K562 (cell line): ENCODE results near the gene ITGB2. TPM values are rescaled to one million over a fixed set of nuclear protein-coding genes. Genes with fewer than 3 reads are reported as not detected.

ENCODE experiments used
- ATAC-seq: fragments of 200-7000 bp; cut with Tn5 transposase; 3 replicates; pipeline ENCODE4 v1.9.1; 2020; ENCODE audit warnings: moderate library complexity
- BruUV-seq: library from RNA; stranded (reverse); fragments of 400-500 nt; replicated peaks from 2 replicates; lab custom pipeline; 2021; lab: Mats Ljungman, UMichigan
- CTCF ChIA-PET: fragments of 300-600 bp; formaldehyde crosslinking; extraction: SDS; loops from one replicate; lab custom pipeline; 2021; ENCODE audit warnings: low intra/inter-chr PET ratio; lab: Yijun Ruan, JAX
- POLR2A ChIA-PET: fragments of 300-600, 350-650 bp; sonication (Branson Sonifier 250); formaldehyde crosslinking; extraction: SDS; loops from one replicate; lab custom pipeline; 2021; ENCODE audit warnings: antibody characterized with exemption, inconsistent platforms; lab: Yijun Ruan, JAX
- DNase-seq, 4 experiments: peaks; one replicate each; pipeline versions ENCODE4 v3.0.0 to v3.0.0-alpha.2; 2011 to 2018; ENCODE audit warnings: low spot score in 3 of 4, mixed read lengths in 3 of 4; ENCODE audit errors: extremely low read depth in 1 of 4
- FAIRE-seq: peaks from 2 replicates; lab custom pipeline; 2011; peaks lifted over from hg19 to GRCh38; lab: Jason Lieb, UNC
- H2AFZ ChIP-seq: 2 replicates; pipeline ENCODE4 v1.6.0; 2011; ENCODE audit warnings: low read depth, low read length, control low read depth, inconsistent platforms
- H3K27ac ChIP-seq: fragments of 200-600 bp; 3 replicates; pipeline ENCODE4 v1.8.0; 2011; ENCODE audit warnings: low read depth, mild to moderate bottlenecking, control low read depth, inconsistent platforms, low read length, moderate library complexity, mixed read lengths; ENCODE audit errors: extremely low read depth
- H3K27me3 ChIP-seq, 2 experiments: fragments of 300-600 bp in 1 of 2; 2 replicates in 1 of 2; 3 replicates in 1 of 2; pipeline versions ENCODE4 v1.6.0 to v1.8.0; 2011; ENCODE audit warnings: inconsistent platforms in 2 of 2, low read length in 2 of 2, mild to moderate bottlenecking in 1 of 2, mixed read lengths in 1 of 2, moderate library complexity in 1 of 2; ENCODE audit not compliant: control insufficient read depth in 2 of 2, insufficient read depth in 2 of 2
- H3K36me3 ChIP-seq: fragments of 300-600 bp; 3 replicates; pipeline ENCODE4 v1.8.0; 2011; ENCODE audit warnings: mild to moderate bottlenecking, low read length, inconsistent platforms; ENCODE audit not compliant: control insufficient read depth, insufficient read depth
- H3K4me1 ChIP-seq, 2 experiments: fragments of 200-600 bp in 1 of 2; replicated peaks in 1 of 2; 2 replicates in 1 of 2; 3 replicates in 1 of 2; pipeline versions ENCODE4 v1.5.1 to v1.8.0; 2011; ENCODE audit warnings: inconsistent platforms in 2 of 2, low read length in 2 of 2, mild to moderate bottlenecking in 1 of 2, mixed read lengths in 1 of 2, moderate library complexity in 1 of 2; ENCODE audit not compliant: control insufficient read depth in 2 of 2, insufficient read depth in 2 of 2
- H3K4me2 ChIP-seq: 2 replicates; pipeline ENCODE4 v1.6.1; 2011; ENCODE audit warnings: low read length, control low read depth, inconsistent platforms, mixed read lengths; ENCODE audit not compliant: insufficient read depth
- H3K4me3 ChIP-seq: fragments of 200-600 bp; sonication (generic), shearing (Covaris generic); 2 replicates; pipeline ENCODE4 v1.5.1; 2016; ENCODE audit warnings: control low read depth, inconsistent platforms
- H3K79me2 ChIP-seq: fragments of 200-600 bp; 3 replicates; pipeline ENCODE4 v1.8.0; 2011; ENCODE audit warnings: low read length, inconsistent platforms; ENCODE audit not compliant: control insufficient read depth, insufficient read depth
- H3K9ac ChIP-seq, 2 experiments: 2 replicates each; pipeline versions ENCODE4 v1.6.0 to v1.6.1; 2011; ENCODE audit warnings: low read depth in 2 of 2, low read length in 2 of 2, control low read depth in 1 of 2, inconsistent platforms in 1 of 2, mild to moderate bottlenecking in 1 of 2, mixed read lengths in 1 of 2; ENCODE audit not compliant: insufficient read depth in 1 of 2
- H3K9me1 ChIP-seq: one replicate; pipeline ENCODE4 v1.6.0; 2011; ENCODE audit warnings: inconsistent platforms, mild to moderate bottlenecking, low read length, moderate library complexity; ENCODE audit not compliant: control insufficient read depth, insufficient read depth
- H3K9me3 ChIP-seq: replicated peaks from 2 replicates; pipeline ENCODE4 v1.5.1; 2011; ENCODE audit warnings: low read depth, low read length, inconsistent platforms; ENCODE audit not compliant: control insufficient read depth, insufficient read depth
- H4K20me1 ChIP-seq: replicated peaks from 2 replicates; pipeline ENCODE4 v1.6.1; 2011; ENCODE audit warnings: low read length, inconsistent platforms, mixed read lengths; ENCODE audit not compliant: control insufficient read depth, insufficient read depth
- BACH1 ChIP-seq: fragments of 200-800 bp; sonication (Bioruptor generic); IDR thresholded peaks from 2 replicates; pipeline ENCODE4 v1.6.1; 2016; ENCODE audit warnings: missing genetic modification characterization, missing compliant biosample characterization
- DNMT1 ChIP-seq: fragments of 450-650 bp; IDR thresholded peaks from 2 replicates; pipeline ENCODE4 v1.6.1; 2016; ENCODE audit warnings: antibody characterized with exemption, mild to moderate bottlenecking
- GABPB1 ChIP-seq: sonication (generic); formaldehyde crosslinking; IDR thresholded peaks from 2 replicates; pipeline ENCODE4 v1.8.0; 2022; ENCODE audit warnings: mild to moderate bottlenecking, missing genetic modification reagents
- HDGF ChIP-seq: fragments of 450-650 bp; IDR thresholded peaks from 2 replicates; pipeline ENCODE4 v1.6.1; 2016
- HEY1 ChIP-seq: fragments of 250-450 bp; sonication (Bioruptor Pico); IDR thresholded peaks from 2 replicates; pipeline ENCODE4 v1.5.0; 2020; ENCODE audit warnings: mild to moderate bottlenecking, moderate library complexity, borderline replicate concordance
- MCM2 ChIP-seq: fragments of 450-650 bp; IDR thresholded peaks from 2 replicates; pipeline ENCODE4 v1.6.1; 2017; ENCODE audit warnings: low read depth, mild to moderate bottlenecking
- NFE2L1 ChIP-seq: fragments of 450-650 bp; IDR thresholded peaks from 2 replicates; pipeline ENCODE4 v1.6.1; 2016; ENCODE audit warnings: missing genetic modification characterization, low read depth, mild to moderate bottlenecking, missing compliant biosample characterization, moderate library complexity, borderline replicate concordance
- PHTF2 ChIP-seq: fragments of 250-450 bp; sonication (Bioruptor Pico); IDR thresholded peaks from 2 replicates; pipeline ENCODE4 v1.5.0; 2021; ENCODE audit warnings: mild to moderate bottlenecking
- SOX6 ChIP-seq: fragments of 450-650 bp; IDR thresholded peaks from 2 replicates; pipeline ENCODE4 v1.6.1; 2014; ENCODE audit warnings: mild to moderate bottlenecking
- TBL1XR1 ChIP-seq, 2 experiments: IDR thresholded peaks; 2 replicates each; pipeline ENCODE4 v1.6.1; 2012; ENCODE audit warnings: improper control_type of control experiment in 2 of 2, low read length in 2 of 2, mild to moderate bottlenecking in 1 of 2
- TEAD1 ChIP-seq, 2 experiments: fragments of 450-650 bp in 1 of 2; sonication (generic) in 1 of 2; formaldehyde crosslinking; IDR thresholded peaks; 2 replicates each; pipeline versions ENCODE4 v1.4.0 to v1.8.0; 2020 to 2022; ENCODE audit warnings: mild to moderate bottlenecking in 2 of 2, missing genetic modification reagents in 1 of 2
- TOE1 ChIP-seq, 2 experiments: fragments of 450-650 bp in 1 of 2; sonication (generic) in 1 of 2; formaldehyde crosslinking in 1 of 2; IDR thresholded peaks; 2 replicates each; pipeline versions ENCODE4 v1.7.1 to v1.8.0; 2016 to 2022; ENCODE audit warnings: borderline replicate concordance in 2 of 2, mild to moderate bottlenecking in 2 of 2, antibody characterized with exemption in 1 of 2, inconsistent platforms in 1 of 2, low read depth in 1 of 2, missing genetic modification reagents in 1 of 2, moderate library complexity in 1 of 2
- ZFX ChIP-seq: sonication (generic); formaldehyde crosslinking; IDR thresholded peaks from 2 replicates; pipeline ENCODE4 v1.8.0; 2022; ENCODE audit warnings: mild to moderate bottlenecking, missing genetic modification reagents, moderate library complexity
- ZNF232 ChIP-seq: sonication (generic); formaldehyde crosslinking; IDR thresholded peaks from 2 replicates; pipeline ENCODE4 v1.8.0; 2022; ENCODE audit warnings: mild to moderate bottlenecking, missing genetic modification reagents
- ZNF707 ChIP-seq: fragments of 250-450 bp; sonication (Bioruptor Pico); conservative IDR thresholded peaks from 2 replicates; pipeline ENCODE4 v1.8.0; 2022; ENCODE audit warnings: inconsistent platforms, mild to moderate bottlenecking, moderate library complexity
- WGBS: fragments of 100-300 bp; shearing (Covaris generic); methylation state at CpG from one replicate; pipeline ENCODE4 v1.1.6; 2016; ENCODE audit warnings: low coverage, mixed read lengths; ENCODE audit not compliant: insufficient coverage; ENCODE audit errors: missing lambda C conversion rate; 5-methylcytosine and 5-hydroxymethylcytosine counted together
- in situ Hi-C: fragments of 300-500 bp; cut with MboI; formaldehyde crosslinking; loops from 4 replicates; pipeline ENCODE4 v1.15.0; 2018; ENCODE audit warnings: inconsistent platforms, mixed read lengths
- intact Hi-C: fragments of 100-400 bp; cut with micrococcal nuclease; formaldehyde crosslinking; loops from 2 replicates; pipeline ENCODE4 v1.14.2; 2022
- polyA plus RNA-seq, 8 experiments: library from polyadenylated mRNA; depleted of rRNA in 4 of 8; stranded (reverse) in 5 of 8; unstranded in 3 of 8; fragments of >200 nt; fragmentation: Nextera tagmentation in 2 of 8; fragmentation: Illumina TruSeq in 1 of 8; extraction: Ambion mirVana in 2 of 8; extraction: Trizol in 1 of 8; gene quantifications; 2 replicates each; pipeline versions ENCODE4 v1.2.1 to v1.2.3, GENCODE V29; 2011 to 2014; ENCODE audit warnings: inconsistent platforms in 1 of 8, missing spikeins in 1 of 8
- total RNA-seq, 7 experiments: library from RNA; depleted of rRNA in 6 of 7; stranded (reverse); fragments of >200 nt in 6 of 7; fragmentation: Illumina TruSeq in 2 of 7; extraction: Trizol in 2 of 7; gene quantifications; 2 replicates each; pipeline versions ENCODE4 v1.2.1 to v1.2.3, GENCODE V29; 2011 to 2021; ENCODE audit warnings: low replicate concordance in 1 of 7
- TF ChIP-seq, protein P1 (sequence below), 2 experiments: fragments of 450-650 bp in 1 of 2; sonication (generic) in 1 of 2; formaldehyde crosslinking in 1 of 2; IDR thresholded peaks in 1 of 2; conservative IDR thresholded peaks in 1 of 2; 2 replicates each; pipeline versions ENCODE4 v1.6.1 to v1.8.1; 2016 to 2023; ENCODE audit warnings: mild to moderate bottlenecking in 2 of 2, moderate library complexity in 2 of 2, inconsistent platforms in 1 of 2, missing genetic modification reagents in 1 of 2

ITGB2 gene
- total and polyA plus RNA-seq, 9 of the 15 experiments (the other 6 are each of a cell fraction or from before 2014, with no cell fraction given) = 0.07 to 1.3 (median 0.51) TPM; not detected in 2

DNA sequence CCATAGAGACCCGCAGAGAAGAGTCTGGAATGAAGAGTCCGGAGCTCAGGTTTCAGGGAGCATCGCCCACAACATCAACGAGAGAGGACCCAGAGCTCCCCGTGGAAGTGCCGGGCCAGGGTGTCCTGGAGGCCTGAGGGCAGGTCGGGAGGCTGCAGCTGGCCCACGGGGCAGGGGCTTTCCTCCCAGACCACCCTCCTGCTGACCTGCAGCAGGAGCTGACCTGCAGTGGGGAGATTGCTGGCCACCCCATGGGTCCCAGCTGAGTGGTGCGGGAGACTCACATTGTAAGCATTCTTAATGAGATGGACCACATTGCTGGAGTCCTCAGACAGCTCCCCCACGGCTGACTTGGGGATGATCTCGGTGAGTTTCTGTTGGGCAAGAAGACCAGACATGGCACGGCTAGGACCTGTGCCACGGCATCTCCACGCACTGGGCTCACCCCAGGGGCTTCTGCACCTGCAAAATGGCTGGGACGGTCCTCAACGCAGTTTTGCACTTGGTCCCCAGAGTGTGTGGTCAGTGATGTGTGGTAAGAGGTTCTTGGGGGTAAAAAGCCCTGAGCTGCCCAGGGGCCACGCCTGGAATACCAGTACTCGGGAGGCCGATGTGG is 25.9 kb downstream of the ITGB2 start:
- Histone ChIP-seq H3K79me2 (no peaks in the 10 kb centered on the region), H3K9me3 (no peaks in the 10 kb centered on the region), H3K4me2 (no peak overlapping the region), H3K9me1 (peaks cover 3% of the 10 kb centered on the region), H3K27me3 (peaks cover 41 to 86% of the 10 kb centered on the region in 2 experiments)
- FAIRE-seq (no peak), ATAC-seq (no peak)
- no TSS peak for BruUV-seq
- TF ChIP-seq, protein P1, sequence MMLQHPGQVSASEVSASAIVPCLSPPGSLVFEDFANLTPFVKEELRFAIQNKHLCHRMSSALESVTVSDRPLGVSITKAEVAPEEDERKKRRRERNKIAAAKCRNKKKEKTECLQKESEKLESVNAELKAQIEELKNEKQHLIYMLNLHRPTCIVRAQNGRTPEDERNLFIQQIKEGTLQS (IDR thresholded peaks at IDR 0.05) = no peak
- TF ChIP-seq, protein P1 (CRISPR knock-in tag; conservative IDR thresholded peaks at IDR 0.05) = no peak
- TF ChIP-seq SOX6 (no peak), TEAD1 (CRISPR knock-in tag; IDR thresholded peaks at IDR 0.05) (no peak), HDGF (no peak), ZNF232 (CRISPR knock-in tag) (no peak), MCM2 (no peak), ZFX (no peak), GABPB1 (no peak), DNMT1 (no peak), ZNF707 (CRISPR knock-in tag) (no peak), BACH1 (tag) (no peak), TBL1XR1 (IDR thresholded peaks at IDR 0.05; ENCODE audit: low read length in 2 of 2) (no peak), HEY1 (CRISPR knock-in tag) (no peak), PHTF2 (no peak), TOE1 (IDR thresholded peaks at IDR 0.05; ENCODE audit: borderline replicate concordance) (no peak), TOE1 (CRISPR knock-in tag; IDR thresholded peaks at IDR 0.05; ENCODE audit: borderline replicate concordance, low read depth) (no peak), NFE2L1 (tag) (no peak)
- TF ChIP-seq, all 486 proteins: peak for 0
- POLR2A ChIA-PET = interaction anchor here (0.8 to 1.4 kb wide), 5 partner anchors 10 to 62 kb away, joined by 3 to 4 read pairs (median 3); no protein-coding TSS in a partner anchor
- DNase-seq = no peak
- CTCF ChIA-PET = no interaction called here
- no peak overlapping the region for H3K9ac ChIP-seq
- no peak overlapping the region for H3K27ac ChIP-seq
- H3K4me1 ChIP-seq = peaks cover 6 to 69% of the 10 kb centered on the region in 2 experiments
- WGBS = 7% methylated on average over 19 of the region's 19 CpGs
- intact Hi-C loops (no loop called here), in situ Hi-C loops (no loop called here)
- H3K4me3 ChIP-seq = no peak overlapping the region
- peaks cover 23% of the 10 kb centered on the region for H4K20me1 ChIP-seq
- H2AFZ ChIP-seq = no peak overlapping the region
- no peaks in the 10 kb centered on the region for H3K36me3 ChIP-seq
